Activated CD8-positive, alpha-beta memory T cell treated with anti-CD3 and anti-CD28 coated beads for 1 hour (primary cell): Measurements from ENCODE around the gene CLEC12A.
"Not testable (repeated sequence)": the region's sequence is repeated elsewhere in the genome, so short reads cannot be mapped to it uniquely, and the experiment has no call there.

ENCODE experiments used
- DNase-seq, 2 donors: peaks; one replicate each; pipeline ENCODE4 v3.0.0-alpha.2; 2020; ENCODE audit warnings: low read depth in 1 of 2; ENCODE audit errors: extremely low read depth in 1 of 2

CLEC12A gene

GRCh38 chr12:9961901-9962300 lies 9.3 kb upstream of the CLEC12A start:
- DNase-seq: no peak

GRCh38 chr12:9969673-9970072 lies 1.5 kb upstream of the CLEC12A start:
- no peak for DNase-seq

- no peak for DNase-seq
Measured at GRCh38 chr12:9973949-9974348, 2.7 kb downstream of the CLEC12A start.

- not testable (repeated sequence) for DNase-seq
Measured at GRCh38 chr12:9974731-9975130, 3.5 kb downstream of the CLEC12A start.

GRCh38 chr12:9975614-9976013 lies 4.4 kb downstream of the CLEC12A start:
- no peak for DNase-seq

GRCh38 chr12:9976626-9977025 lies 5.4 kb downstream of the CLEC12A start:
- DNase-seq: not testable (repeated sequence)

- DNase-seq: no peak
Measured at GRCh38 chr12:9977916-9978315, 6.7 kb downstream of the CLEC12A start.

- no peak for DNase-seq
Measured at GRCh38 chr12:9980126-9980525, 8.9 kb downstream of the CLEC12A start.

GRCh38 chr12:9991876-9992275 lies 20.7 kb downstream of the CLEC12A start:
- DNase-seq: no peak

- no peak for DNase-seq
Measured at GRCh38 chr12:9992296-9992695, 21.1 kb downstream of the CLEC12A start.

- no peak for DNase-seq
Measured at GRCh38 chr12:9999016-9999415, 27.8 kb downstream of the CLEC12A start, which contains the start of gene CLEC1B. Gene CLEC1B (minus strand): TSS chr12:9999121. CDS start chr12:9999100, 21 bp downstream.

GRCh38 chr12:10001171-10001776 lies 30.1 kb downstream of the CLEC12A start:
- no peak for DNase-seq

GRCh38 chr12:10012630-10013330 lies 41.6 kb downstream of the CLEC12A start:
- no peak for DNase-seq

- DNase-seq: no peak
Measured at GRCh38 chr12:10015450-10015849, 44.2 kb downstream of the CLEC12A start.

- no peak for DNase-seq
Measured at GRCh38 chr12:10016881-10017280, 45.7 kb downstream of the CLEC12A start.

GRCh38 chr12:10018386-10018785 lies 47.2 kb downstream of the CLEC12A start:
- DNase-seq: no peak

GRCh38 chr12:10021342-10021741 lies 50.1 kb downstream of the CLEC12A start:
- no peak for DNase-seq

- DNase-seq: no peak
Measured at GRCh38 chr12:10025236-10025635, 54.0 kb downstream of the CLEC12A start.

- not testable (repeated sequence) for DNase-seq
Measured at GRCh38 chr12:10026666-10027065, 55.5 kb downstream of the CLEC12A start.

GRCh38 chr12:10027311-10027710 lies 56.1 kb downstream of the CLEC12A start:
- DNase-seq: no peak

GRCh38 chr12:10027721-10028120 lies 56.5 kb downstream of the CLEC12A start:
- DNase-seq: no peak

- no peak for DNase-seq
Measured at GRCh38 chr12:10030446-10030845, 59.2 kb downstream of the CLEC12A start, which contains the start of gene CLEC9A. Gene CLEC9A (plus strand): TSS chr12:10030682. CDS start chr12:10052688, 22,006 bp downstream.
